Activated CD4-positive, alpha-beta T cell treated with anti-CD3 and anti-CD28 coated beads for 1 hour (primary cell): ENCODE data around the gene PTPN6.

Experiments used
- DNase-seq: peaks from one replicate; pipeline ENCODE4 v3.0.0-alpha.2; 2020

PTPN6 gene

GRCh38 chr12:6957151-6957701 is 6.1 kb downstream of the PTPN6 start:
- no peak for DNase-seq

GRCh38 chr12:6957741-6958608 is 6.8 kb downstream of the PTPN6 start:
- DNase-seq = no peak

DNA sequence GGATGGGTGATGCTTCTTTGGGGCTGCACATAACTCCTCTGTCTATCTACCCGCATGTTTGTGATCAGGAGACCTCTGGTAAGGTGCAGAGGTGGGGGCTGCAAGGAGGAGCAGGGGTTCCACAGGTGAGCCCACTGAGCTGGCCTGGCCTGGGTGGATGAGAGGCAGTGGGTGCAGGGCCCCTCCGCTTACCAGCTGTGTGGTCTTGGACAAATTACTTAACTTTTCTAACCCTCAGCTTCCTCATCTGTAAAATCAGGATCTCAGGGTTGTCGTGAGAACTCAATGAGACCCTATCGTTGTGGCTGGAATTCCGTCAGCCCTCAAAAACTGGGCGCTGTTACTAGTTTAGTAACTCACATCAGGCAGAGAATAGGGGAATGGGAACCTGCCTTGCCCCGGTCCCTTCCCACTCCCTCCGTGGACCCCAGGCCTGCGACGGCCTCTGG is 7.5 kb downstream of the PTPN6 start:
- no peak for DNase-seq

- DNase-seq = peak; percentile 60
Observed at GRCh38 chr12:6959058-6959804, 8.1 kb downstream of the PTPN6 start.

DNA sequence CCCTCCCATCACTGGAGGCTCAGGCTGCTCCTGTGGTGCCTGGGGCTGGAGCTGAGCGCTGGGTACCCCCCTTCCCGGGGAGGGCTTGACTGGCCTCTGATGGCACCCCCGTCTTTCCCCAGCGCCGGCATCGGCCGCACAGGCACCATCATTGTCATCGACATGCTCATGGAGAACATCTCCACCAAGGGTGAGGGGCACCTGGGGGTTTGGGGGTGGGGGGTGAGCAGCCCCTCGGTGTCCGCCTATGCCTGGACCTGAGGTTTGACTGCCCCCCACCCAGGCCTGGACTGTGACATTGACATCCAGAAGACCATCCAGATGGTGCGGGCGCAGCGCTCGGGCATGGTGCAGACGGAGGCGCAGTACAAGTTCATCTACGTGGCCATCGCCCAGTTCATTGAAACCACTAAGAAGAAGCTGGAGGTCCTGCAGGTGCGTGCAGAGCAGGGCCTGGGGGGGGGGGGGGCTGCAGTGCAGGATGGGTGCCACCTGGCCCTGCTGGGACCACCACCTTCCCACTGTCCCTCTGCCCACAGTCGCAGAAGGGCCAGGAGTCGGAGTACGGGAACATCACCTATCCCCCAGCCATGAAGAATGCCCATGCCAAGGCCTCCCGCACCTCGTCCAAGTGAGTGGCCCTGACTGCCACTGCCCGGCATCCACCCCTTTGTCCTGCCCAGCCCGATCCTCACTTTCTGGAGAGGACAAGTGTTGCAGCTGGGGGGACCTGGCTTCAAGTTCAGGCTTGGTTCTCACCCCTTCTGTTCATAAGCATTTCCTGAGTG is 8.8 kb downstream of the PTPN6 start:
- DNase-seq = no peak

DNA sequence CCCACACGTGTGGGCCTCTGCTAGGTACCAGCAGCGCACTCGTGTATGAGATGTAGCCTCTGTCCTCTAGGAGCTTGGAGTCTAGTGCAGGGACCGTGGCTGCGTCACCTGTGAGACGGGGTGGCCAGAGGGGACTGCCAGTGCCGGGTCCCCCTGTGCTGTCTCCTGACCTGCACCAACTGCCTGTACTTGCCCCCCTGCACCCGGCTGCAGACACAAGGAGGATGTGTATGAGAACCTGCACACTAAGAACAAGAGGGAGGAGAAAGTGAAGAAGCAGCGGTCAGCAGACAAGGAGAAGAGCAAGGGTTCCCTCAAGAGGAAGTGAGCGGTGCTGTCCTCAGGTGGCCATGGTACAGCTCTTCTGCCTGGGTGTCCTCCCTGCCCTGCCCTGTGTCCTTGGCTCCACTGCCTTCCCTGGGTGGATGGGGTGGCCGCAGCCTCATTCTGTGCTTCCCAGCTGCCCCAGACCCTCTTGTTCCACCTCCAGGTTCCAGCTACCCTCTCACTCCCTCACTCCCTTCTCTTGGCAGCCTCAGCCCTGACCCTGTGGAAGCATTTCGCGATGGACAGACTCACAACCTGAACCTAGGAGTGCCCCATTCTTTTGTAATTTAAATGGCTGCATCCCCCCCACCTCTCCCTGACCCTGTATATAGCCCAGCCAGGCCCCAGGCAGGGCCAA is 9.6 kb downstream of the PTPN6 start:
- DNase-seq = no peak

DNA sequence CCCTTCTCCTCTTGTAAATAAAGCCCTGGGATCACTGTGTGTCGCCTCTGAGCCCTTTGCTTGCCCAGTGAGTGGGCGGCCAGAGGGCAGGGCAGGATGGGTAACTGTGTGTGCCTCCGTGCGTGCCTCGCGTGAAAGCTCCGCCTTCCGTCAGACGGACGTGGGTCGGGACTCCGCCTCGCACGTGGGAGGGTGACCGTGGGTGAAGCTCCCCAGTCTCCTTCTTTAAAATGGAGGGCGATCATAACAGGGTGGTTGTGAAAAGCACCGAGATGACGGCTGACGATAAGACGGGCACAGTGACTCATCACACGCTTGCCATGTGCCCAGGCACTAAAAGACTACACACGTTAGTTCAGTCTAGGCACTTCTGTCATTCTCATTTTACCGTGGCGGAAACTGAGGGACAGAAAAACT is 10.1 kb downstream of the PTPN6 start:
- peak; percentile 91 for DNase-seq

GRCh38 chr12:6961695-6962284 is 10.6 kb downstream of the PTPN6 start:
- DNase-seq = no peak

DNA sequence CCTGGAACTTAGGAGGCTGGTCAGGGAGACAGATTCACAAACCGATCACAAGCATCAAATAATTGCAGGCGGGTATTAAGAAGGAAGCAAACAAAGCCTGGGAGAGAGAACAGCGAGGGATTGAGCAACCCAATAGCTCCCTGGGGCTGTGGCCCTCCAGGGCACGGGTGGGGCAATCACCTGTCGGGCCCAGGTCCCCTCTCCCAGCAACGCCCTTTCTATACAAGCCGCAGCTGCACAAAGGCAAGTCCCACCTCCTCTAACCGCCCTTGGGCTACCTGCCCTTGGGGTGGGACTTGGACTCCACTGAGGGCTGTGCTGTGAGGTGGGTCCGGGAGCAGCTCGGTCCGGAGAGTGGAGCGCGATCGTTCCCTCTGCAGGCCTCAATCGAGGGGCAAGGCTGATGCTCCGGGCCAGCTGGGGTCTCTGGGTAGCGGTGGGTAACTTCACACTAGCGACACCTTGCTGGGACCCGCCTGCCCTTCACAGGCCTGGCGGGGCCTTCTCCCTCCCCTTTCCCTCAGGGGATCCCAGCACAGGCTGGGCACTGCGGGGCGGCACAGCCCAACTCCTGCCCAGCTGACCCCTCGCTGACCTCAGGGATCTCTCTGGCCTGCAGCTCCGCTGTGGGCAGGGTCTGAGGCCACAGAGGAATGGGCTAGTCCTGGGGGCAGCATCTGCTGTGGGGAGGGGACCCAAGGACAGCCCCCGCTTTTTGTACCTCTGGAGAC is 11.3 kb downstream of the PTPN6 start:
- no peak for DNase-seq

- DNase-seq = no peak
Observed at GRCh38 chr12:6963016-6963731, 12.0 kb downstream of the PTPN6 start.

DNA sequence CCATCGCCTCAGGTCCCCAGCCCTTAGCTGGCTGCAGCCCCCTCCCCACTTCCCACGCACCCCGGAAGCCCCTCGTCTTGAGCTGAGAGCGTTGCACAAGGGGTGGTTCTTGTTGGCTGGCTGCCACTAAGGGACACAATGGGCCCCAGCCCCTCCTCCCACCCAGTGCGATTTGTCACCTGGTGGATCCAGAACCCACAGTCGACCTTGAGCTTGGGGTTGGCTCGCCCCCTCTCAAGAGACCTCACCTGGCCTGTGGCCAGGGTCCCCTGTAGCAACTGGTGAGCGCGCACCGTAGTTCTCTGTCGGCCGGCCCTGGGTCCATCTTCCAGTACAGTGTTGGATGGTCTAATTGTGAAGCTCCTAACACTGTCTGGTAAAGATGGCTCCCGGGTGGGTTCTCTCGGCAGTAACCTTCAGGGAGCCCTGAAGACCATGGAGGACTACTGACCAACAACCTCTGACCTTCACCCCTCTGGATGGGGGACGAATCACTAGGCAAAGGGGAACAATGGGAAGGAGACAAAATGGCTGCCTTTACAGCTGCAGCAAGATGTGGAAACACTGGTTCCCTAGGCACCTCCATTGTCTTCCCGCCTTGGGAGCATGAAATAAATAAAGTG is 12.7 kb downstream of the PTPN6 start:
- DNase-seq = no peak

- DNase-seq = no peak
Observed at GRCh38 chr12:6964605-6965025, 13.5 kb downstream of the PTPN6 start.

DNA sequence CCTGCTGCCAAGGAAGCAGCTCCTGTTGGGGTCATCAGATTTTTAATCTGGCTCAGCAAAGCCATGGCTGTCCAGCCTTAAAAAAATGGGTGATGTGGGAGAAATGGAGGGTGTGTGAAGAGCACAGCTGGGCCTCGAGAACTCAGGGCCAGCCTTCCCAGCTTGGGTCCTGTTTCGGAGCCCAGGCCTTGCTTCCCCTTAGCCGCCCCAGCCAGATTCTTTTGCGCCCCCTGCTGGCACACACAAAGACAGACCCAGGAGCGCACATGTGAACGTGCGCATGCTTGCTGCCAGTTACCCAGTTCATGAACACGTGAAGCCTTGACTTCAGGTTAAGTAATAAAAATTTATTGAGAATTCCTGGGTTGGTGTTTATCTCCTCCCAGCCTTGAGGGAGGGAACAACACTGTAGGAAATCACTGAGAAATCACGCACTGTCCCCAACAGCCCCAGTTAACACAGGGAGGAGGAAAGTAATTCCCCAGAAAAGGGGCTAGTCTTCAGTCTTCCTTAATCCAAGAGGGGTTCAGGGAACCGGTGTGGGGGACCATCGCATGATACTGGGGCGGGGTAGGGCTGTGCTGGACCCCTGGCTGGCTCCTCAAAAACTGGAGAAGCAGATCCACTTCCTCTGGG is 14.0 kb downstream of the PTPN6 start:
- DNase-seq = peak; percentile 84

GRCh38 chr12:6965714-6966113 is 14.6 kb downstream of the PTPN6 start:
- DNase-seq = no peak

DNA sequence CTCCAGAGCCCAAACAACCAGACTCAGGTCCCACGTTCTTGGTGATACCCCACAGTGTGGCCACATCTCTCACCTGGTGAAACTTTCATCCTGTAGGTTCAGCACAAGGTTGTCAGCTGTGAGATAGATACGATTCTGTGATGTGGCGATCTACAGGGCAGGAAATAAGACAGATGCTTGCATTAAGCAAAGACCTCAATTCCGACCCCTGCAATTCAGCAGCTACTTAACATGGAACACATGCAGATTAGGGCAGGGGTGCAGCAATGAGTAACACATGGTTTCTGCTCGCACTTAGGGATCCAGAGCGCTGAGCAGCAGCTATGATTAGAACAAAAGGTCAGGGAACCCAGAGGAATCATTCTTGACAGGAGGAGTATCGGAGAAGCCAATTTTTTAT is 15.2 kb downstream of the PTPN6 start:
- no peak for DNase-seq

DNA sequence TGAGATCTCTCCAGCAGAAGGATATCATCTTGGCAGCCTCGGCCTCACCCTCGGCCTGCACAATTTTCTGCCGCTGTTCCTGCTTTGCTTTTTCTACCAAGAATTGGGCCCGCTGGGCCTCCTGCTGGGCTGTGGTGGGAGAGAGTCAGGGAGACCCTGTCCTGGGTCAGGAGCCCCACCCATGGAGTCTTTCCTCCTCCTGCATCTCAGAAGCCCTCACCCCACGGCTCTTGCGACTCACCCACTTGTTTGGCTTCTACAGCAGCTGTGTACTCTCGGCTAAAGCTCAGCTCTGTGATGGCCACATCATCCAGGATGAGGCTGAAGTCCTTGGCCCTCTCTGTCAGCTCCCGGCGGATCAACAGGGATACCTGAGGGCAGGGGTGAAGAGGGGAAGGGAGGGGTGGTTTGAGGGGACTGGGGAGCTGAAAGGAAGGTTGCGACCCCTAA is 16.5 kb downstream of the PTPN6 start:
- no peak for DNase-seq

DNA sequence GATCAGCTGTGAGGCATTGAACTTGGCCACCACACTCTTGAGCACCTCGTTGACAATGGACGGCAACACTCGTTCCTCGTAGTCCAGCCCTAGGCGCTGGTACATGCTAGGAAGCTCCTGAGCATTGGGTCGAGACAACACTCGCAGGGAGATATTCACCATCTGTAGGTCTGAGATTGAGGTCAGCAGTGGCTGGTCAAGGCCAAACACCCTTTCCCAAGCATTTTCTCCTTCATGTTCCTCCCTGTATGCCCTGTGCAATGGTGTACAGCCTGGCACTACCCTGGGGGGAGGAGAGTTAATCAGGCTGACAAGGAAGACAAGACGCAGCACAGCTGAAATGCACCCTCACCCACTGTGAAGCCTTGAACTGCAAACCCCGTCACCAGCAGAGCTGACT is 17.3 kb downstream of the PTPN6 start:
- DNase-seq = no peak

DNA sequence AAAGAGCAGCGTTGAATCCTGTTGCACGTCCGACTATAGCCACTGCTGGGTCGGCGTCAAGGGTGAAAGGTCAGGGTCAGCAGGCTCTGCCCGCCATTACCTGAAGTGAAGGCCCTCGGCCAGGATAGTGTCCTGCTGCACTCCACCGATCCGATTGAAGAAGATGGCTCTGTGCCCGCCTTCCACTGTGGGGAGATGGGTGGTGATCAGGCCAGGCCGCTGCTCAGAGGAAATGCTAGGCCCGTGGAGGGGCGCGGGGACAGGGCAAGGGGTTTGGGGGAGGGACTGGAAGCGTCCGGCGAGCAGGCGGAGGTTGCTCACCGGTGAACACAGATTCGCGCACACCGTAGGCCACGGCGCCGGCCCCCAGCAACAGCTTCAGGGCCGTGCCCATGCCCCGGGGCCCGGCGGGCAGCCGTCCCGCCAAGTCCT is 19.0 kb downstream of the PTPN6 start:
- DNase-seq = no peak

GRCh38 chr12:6974180-6974579 is 23.0 kb downstream of the PTPN6 start:
- no peak for DNase-seq
